CD14-positive monocyte (primary cell): ENCODE data around the gene TMEM164. TPM values are rescaled to one million over a fixed set of nuclear protein-coding genes. Genes with fewer than 3 reads are reported as not detected.

Source experiments
- DNase-seq, 3 donors: peaks; one replicate each; pipeline ENCODE4 v3.0.0-alpha.2; 2011 to 2022
- H2AFZ ChIP-seq: 2 replicates; pipeline ENCODE4 v1.6.0; 2012; ENCODE audit warnings: mild to moderate bottlenecking, low read depth, low read length, inconsistent platforms; ENCODE audit not compliant: insufficient read depth, poor library complexity, severe bottlenecking
- H3K27ac ChIP-seq, 2 donors: 1 replicate in 1 of 2; 2 replicates in 1 of 2; pipeline ENCODE4 v1.5.1; 2012 to 2013; ENCODE audit warnings: low read length in 2 of 2, control low read depth in 1 of 2, inconsistent platforms in 1 of 2, low read depth in 1 of 2, mild to moderate bottlenecking in 1 of 2
- H3K27me3 ChIP-seq, 2 donors: one replicate each; pipeline versions ENCODE4 v1.6.0 to v1.6.1; 2011 to 2013; ENCODE audit warnings: low read length in 2 of 2; ENCODE audit not compliant: control insufficient read depth in 2 of 2, insufficient read depth in 2 of 2
- H3K36me3 ChIP-seq, 2 donors: replicated peaks in 1 of 2; 1 replicate in 1 of 2; 2 replicates in 1 of 2; pipeline versions ENCODE4 v1.5.1 to v1.6.1; 2012 to 2013; ENCODE audit warnings: low read length in 2 of 2, control low read depth in 1 of 2, inconsistent platforms in 1 of 2, mild to moderate bottlenecking in 1 of 2; ENCODE audit not compliant: insufficient read depth in 2 of 2, control insufficient read depth in 1 of 2
- H3K4me1 ChIP-seq, 2 donors: 1 replicate in 1 of 2; 2 replicates in 1 of 2; pipeline versions ENCODE4 v1.5.1 to v1.6.1; 2012 to 2013; ENCODE audit warnings: low read length in 2 of 2, control low read depth in 1 of 2, inconsistent platforms in 1 of 2, mild to moderate bottlenecking in 1 of 2, moderate library complexity in 1 of 2; ENCODE audit not compliant: insufficient read depth in 2 of 2, control insufficient read depth in 1 of 2
- H3K4me2 ChIP-seq: replicated peaks from 2 replicates; pipeline ENCODE3; 2012; ENCODE audit warnings: low read length, moderate library complexity, mild to moderate bottlenecking; ENCODE audit not compliant: poor library complexity, severe bottlenecking; ENCODE audit errors: extremely low read depth
- H3K4me3 ChIP-seq, 3 experiments: fragments of 200-600 bp in 1 of 3; sonication (generic) in 1 of 3; replicated peaks in 1 of 3; 1 replicate in 2 of 3; 2 replicates in 1 of 3; pipeline ENCODE4 v1.5.1; 2011 to 2013; ENCODE audit warnings: low read length in 3 of 3, mild to moderate bottlenecking in 3 of 3, control low read depth in 2 of 3, low read depth in 2 of 3, inconsistent platforms in 1 of 3, moderate library complexity in 1 of 3
- H3K79me2 ChIP-seq: 2 replicates; pipeline ENCODE4 v1.6.0; 2012; ENCODE audit warnings: mild to moderate bottlenecking, control low read depth, inconsistent platforms, low read length, moderate library complexity; ENCODE audit not compliant: insufficient read depth
- H3K9ac ChIP-seq: 2 replicates; pipeline ENCODE4 v1.6.0; 2017; ENCODE audit warnings: low read length, mild to moderate bottlenecking; ENCODE audit not compliant: insufficient read depth, poor library complexity, severe bottlenecking
- H3K9me3 ChIP-seq, 2 donors: replicated peaks in 1 of 2; 1 replicate in 1 of 2; 2 replicates in 1 of 2; pipeline versions ENCODE4 v1.5.1 to v1.6.1; 2012 to 2013; ENCODE audit warnings: low read length in 2 of 2, control low read depth in 1 of 2; ENCODE audit not compliant: control insufficient read depth in 1 of 2, insufficient read depth in 1 of 2
- H4K20me1 ChIP-seq: 2 replicates; pipeline ENCODE4 v1.6.0; 2012; ENCODE audit warnings: mild to moderate bottlenecking, low read length, control low read depth, moderate library complexity; ENCODE audit not compliant: insufficient read depth
- H3K27ac Mint-ChIP-seq, 7 donors: one replicate each; pipeline ENCODE4 v1.8.0; 2020; ENCODE audit warnings: mild to moderate bottlenecking in 7 of 7, mixed read lengths in 7 of 7, moderate library complexity in 6 of 7, inconsistent platforms in 2 of 7
- H3K27me3 Mint-ChIP-seq, 3 donors: one replicate each; pipeline ENCODE4 v1.8.0; 2021 to 2022; ENCODE audit warnings: low read depth in 3 of 3, mild to moderate bottlenecking in 3 of 3, mixed read lengths in 3 of 3, moderate library complexity in 3 of 3, inconsistent platforms in 1 of 3
- H3K36me3 Mint-ChIP-seq, 2 donors: one replicate each; pipeline ENCODE4 v1.8.0; 2020; ENCODE audit warnings: mixed read lengths in 2 of 2, inconsistent platforms in 1 of 2, mild to moderate bottlenecking in 1 of 2
- H3K4me1 Mint-ChIP-seq: one replicate; pipeline ENCODE4 v1.8.0; 2020; ENCODE audit warnings: mild to moderate bottlenecking, mixed read lengths
- H3K4me3 Mint-ChIP-seq, 2 donors: one replicate each; pipeline ENCODE4 v1.8.0; 2020; ENCODE audit warnings: mild to moderate bottlenecking in 2 of 2, mixed read lengths in 2 of 2, moderate library complexity in 1 of 2
- H3K9me3 Mint-ChIP-seq, 7 donors: one replicate each; pipeline ENCODE4 v1.8.0; 2020 to 2022; ENCODE audit warnings: mixed read lengths in 7 of 7, mild to moderate bottlenecking in 6 of 7, moderate library complexity in 6 of 7, inconsistent platforms in 2 of 7
- WGBS: methylation state at CpG from one replicate; pipeline ENCODE4 v1.1.5; 2013; ENCODE audit warnings: missing lambda C conversion rate; ENCODE audit not compliant: insufficient coverage; 5-methylcytosine and 5-hydroxymethylcytosine counted together
- intact Hi-C, 2 donors: fragments of 100-400 bp; cut with micrococcal nuclease; formaldehyde crosslinking; loops; one replicate each; pipeline versions ENCODE4 v1.15.0 to v1.15.1; 2023
- polyA plus RNA-seq, 3 donors: library from polyadenylated mRNA; depleted of rRNA in 1 of 3; unstranded in 2 of 3; stranded (reverse) in 1 of 3; fragments of 300-500 nt in 2 of 3; fragments of >200 nt in 1 of 3; fragmentation: Illumina TruSeq in 2 of 3; gene quantifications; 1 replicate in 2 of 3; 2 replicates in 1 of 3; pipeline ENCODE4 v1.2.3, GENCODE V29; 2012 to 2021
- TF ChIP-seq, protein P1 (sequence below): fragments of 200-600 bp; IDR thresholded peaks from one replicate; pipeline ENCODE4 v1.8.0; 2022; ENCODE audit warnings: antibody characterized with exemption, mild to moderate bottlenecking

The TMEM164 gene
- polyA plus RNA-seq, 3 donors = 5.3 to 39.5 (median 7.3) TPM

DNA sequence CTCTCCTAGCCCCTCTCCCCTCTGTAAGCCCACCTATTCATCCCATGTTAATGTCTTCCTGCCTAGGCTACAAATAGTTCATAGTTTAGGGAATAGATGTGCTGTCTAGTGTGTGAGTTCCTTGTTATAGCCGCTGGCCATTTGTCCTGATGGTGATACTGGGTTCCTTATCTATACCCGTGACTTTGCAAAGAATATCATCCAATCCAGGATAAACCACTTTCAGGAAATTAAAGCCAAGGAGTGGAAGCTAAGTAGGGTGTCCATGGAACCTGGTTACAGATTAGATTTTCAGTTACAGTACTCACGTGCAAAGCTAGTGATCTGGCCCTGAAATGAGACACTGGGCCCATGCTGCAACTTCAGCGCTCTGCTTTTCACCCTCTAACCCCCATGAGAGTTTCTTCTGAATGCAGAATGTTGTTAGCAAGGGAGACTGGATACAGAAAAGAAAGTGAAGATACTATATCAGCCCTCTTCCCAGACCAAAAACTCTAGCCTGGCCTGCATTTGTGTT is 111.4 kb downstream of the TMEM164 start:
- Histone ChIP-seq H3K27ac (no peak overlapping the region), H3K27me3 (no peaks in the 10 kb centered on the region), H3K9me3 (no peaks in the 10 kb centered on the region), H4K20me1 (no peaks in the 10 kb centered on the region), H3K36me3 (peaks cover 0 to 26% of the 10 kb centered on the region in 2 donors), H3K4me1 (peaks cover 9 to 15% of the 10 kb centered on the region in 2 donors), H3K4me3 (no peak overlapping the region), H3K79me2 (no peaks in the 10 kb centered on the region), H2AFZ (no peak overlapping the region), H3K9ac (no peak overlapping the region), H3K4me2 (no peak overlapping the region)
- whole genome bisulfite sequencing = no CpG with 5 or more reads among the region's 4 CpGs
- intact Hi-C loops = no loop called here
- Mint-ChIP-seq H3K27ac (peak overlapping the region in 2 of 7 donors; percentile 3 to 43), H3K36me3 (peaks cover 20 to 22% of the 10 kb centered on the region in 2 donors), H3K4me3 (no peak overlapping the region), H3K4me1 (peaks cover 23% of the 10 kb centered on the region), H3K27me3 (no peaks in the 10 kb centered on the region), H3K9me3 (no peaks in the 10 kb centered on the region)
- no peak for DNase-seq
- TF ChIP-seq, protein P1, sequence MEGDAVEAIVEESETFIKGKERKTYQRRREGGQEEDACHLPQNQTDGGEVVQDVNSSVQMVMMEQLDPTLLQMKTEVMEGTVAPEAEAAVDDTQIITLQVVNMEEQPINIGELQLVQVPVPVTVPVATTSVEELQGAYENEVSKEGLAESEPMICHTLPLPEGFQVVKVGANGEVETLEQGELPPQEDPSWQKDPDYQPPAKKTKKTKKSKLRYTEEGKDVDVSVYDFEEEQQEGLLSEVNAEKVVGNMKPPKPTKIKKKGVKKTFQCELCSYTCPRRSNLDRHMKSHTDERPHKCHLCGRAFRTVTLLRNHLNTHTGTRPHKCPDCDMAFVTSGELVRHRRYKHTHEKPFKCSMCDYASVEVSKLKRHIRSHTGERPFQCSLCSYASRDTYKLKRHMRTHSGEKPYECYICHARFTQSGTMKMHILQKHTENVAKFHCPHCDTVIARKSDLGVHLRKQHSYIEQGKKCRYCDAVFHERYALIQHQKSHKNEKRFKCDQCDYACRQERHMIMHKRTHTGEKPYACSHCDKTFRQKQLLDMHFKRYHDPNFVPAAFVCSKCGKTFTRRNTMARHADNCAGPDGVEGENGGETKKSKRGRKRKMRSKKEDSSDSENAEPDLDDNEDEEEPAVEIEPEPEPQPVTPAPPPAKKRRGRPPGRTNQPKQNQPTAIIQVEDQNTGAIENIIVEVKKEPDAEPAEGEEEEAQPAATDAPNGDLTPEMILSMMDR = no peak

DNA sequence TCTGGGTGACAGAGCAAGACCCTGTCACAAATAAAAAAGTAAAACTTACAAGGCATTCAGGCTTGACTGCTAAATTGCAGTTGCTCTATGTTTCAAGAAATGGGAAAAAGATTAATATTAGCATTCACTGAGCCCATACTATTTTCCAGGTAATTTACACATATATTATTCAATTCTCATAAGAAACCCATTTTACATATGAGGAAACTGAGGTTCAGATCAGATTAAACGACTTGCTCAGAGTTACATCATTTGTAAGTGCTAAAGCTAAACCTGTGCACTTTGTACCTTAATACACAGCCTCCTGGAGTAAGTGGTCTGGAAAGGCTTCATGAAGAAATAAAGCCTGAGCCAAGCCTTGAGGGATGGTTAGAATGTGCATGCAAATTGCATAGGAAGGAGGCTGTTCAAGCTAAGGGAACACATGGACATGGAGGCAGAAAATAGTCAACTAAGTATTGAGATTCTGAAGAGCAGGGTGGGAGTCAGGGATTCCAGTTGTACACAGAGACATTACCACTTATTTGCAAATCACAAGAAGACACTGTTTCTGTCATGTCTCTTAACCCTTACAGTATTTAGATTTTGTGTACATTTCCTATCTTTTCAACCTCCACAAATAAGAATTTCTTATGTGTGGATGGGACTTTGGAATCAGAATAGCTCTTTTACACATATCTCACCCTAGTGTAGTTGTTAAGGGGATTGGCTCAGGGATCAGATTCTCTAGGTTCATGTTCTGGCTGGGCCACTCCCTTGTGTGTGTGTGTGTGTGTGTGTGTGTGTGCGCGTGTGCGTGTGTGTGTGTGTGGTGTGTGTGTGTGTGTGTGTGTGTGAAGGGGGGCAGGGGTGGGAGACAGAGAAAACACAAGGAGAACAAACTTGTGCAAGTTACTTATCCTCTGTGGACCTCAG is 113.4 kb downstream of the TMEM164 start:
- H3K4me1 ChIP-seq = peaks cover 5 to 10% of the 10 kb centered on the region in 2 donors
- no peak overlapping the region for H2AFZ ChIP-seq
- H3K27me3 ChIP-seq = no peaks in the 10 kb centered on the region
- H3K27me3 Mint-ChIP-seq = no peaks in the 10 kb centered on the region
- H3K9me3 Mint-ChIP-seq = no peaks in the 10 kb centered on the region
- no peak overlapping the region for H3K27ac ChIP-seq
- TF ChIP-seq, protein P1 = no peak
- H3K4me3 ChIP-seq = no peak overlapping the region
- no peaks in the 10 kb centered on the region for H3K9me3 ChIP-seq
- H3K36me3 ChIP-seq = peaks cover 0 to 16% of the 10 kb centered on the region in 2 donors
- no peak overlapping the region for H3K4me2 ChIP-seq
- H3K36me3 Mint-ChIP-seq = peaks cover 17 to 18% of the 10 kb centered on the region in 2 donors
- H3K4me3 Mint-ChIP-seq = no peak overlapping the region
- DNase-seq = no peak
- H3K4me1 Mint-ChIP-seq = peaks cover 28% of the 10 kb centered on the region
- H3K79me2 ChIP-seq = no peaks in the 10 kb centered on the region
- H3K9ac ChIP-seq = no peak overlapping the region
- intact Hi-C loops = no loop called here
- H4K20me1 ChIP-seq = peaks cover 3% of the 10 kb centered on the region
- H3K27ac Mint-ChIP-seq = peak overlapping the region in 1 of 7 donors; percentile 55
- no CpG with 5 or more reads among the region's 4 CpGs for WGBS
